ENCODE results near the gene SBNO2. TPM values are rescaled to one million over a fixed set of nuclear protein-coding genes. Genes with fewer than 3 reads are reported as not detected.

Gene SBNO2
- total RNA-seq, 2 experiments from 2014 or later, result 26.6 to 43.3 TPM

GRCh38 chr19:1094978-1095701 lies 78.9 kb downstream of the SBNO2 start, which contains the start of gene POLR2E:
TSS of gene POLR2E (minus strand) at chr19:1095375. CDS start at chr19:1095315, 60 bp downstream.
- no peaks in the 10 kb centered on the region for H3K9me2 ChIP-seq (ENCODE audit: insufficient read depth, low read length)
- H3K36me3 ChIP-seq (ENCODE audit: insufficient read depth, low read length), result peaks cover 31% of the 10 kb centered on the region
- peak within 1 kb of the TSS; percentile 95 for H3K4me3 ChIP-seq (ENCODE audit: low read depth, low read length, poor library complexity, severe bottlenecking)
- H3K4me2 ChIP-seq (ENCODE audit: low read length), result peak within 1 kb of the TSS; percentile 89
- BruUV-seq (replicated peaks), result no TSS peak
- H3K9me3 ChIP-seq (ENCODE audit: low read length), result no peaks in the 10 kb centered on the region
- intact Hi-C loops (cut with micrococcal nuclease; ENCODE audit: unreplicated experiment), result no loop called here
- ChIA-PET POLR2A (interaction anchor here (0.8 kb wide), 1 partner anchor 149 kb away, joined by 3 read pairs; no protein-coding TSS in a partner anchor), CTCF (ENCODE audit: unreplicated experiment) (no interaction called here)
- H4K20me1 ChIP-seq (ENCODE audit: insufficient read depth, low read length), result 0 out of 2 replicates have a peak, but pooled peaks cover 4% of the 10 kb centered on the region
- H3K79me2 ChIP-seq (ENCODE audit: insufficient read depth, low read depth, low read length), result peaks cover 23% of the 10 kb centered on the region
- H3K4me1 ChIP-seq (ENCODE audit: insufficient read depth, low read length, poor library complexity, severe bottlenecking), result peaks cover 21% of the 10 kb centered on the region
- H3K27ac ChIP-seq (ENCODE audit: low read depth, low read length, poor library complexity, severe bottlenecking), result peak within 1 kb of the TSS; percentile 30
- H2AFZ ChIP-seq (ENCODE audit: low read length), result peak within 1 kb of the TSS; percentile 47; the same call in 1 of the 2 replicates
- DNase-seq (ENCODE audit: low spot score), result peak; percentile 99
- TF ChIP-seq, protein P1, sequence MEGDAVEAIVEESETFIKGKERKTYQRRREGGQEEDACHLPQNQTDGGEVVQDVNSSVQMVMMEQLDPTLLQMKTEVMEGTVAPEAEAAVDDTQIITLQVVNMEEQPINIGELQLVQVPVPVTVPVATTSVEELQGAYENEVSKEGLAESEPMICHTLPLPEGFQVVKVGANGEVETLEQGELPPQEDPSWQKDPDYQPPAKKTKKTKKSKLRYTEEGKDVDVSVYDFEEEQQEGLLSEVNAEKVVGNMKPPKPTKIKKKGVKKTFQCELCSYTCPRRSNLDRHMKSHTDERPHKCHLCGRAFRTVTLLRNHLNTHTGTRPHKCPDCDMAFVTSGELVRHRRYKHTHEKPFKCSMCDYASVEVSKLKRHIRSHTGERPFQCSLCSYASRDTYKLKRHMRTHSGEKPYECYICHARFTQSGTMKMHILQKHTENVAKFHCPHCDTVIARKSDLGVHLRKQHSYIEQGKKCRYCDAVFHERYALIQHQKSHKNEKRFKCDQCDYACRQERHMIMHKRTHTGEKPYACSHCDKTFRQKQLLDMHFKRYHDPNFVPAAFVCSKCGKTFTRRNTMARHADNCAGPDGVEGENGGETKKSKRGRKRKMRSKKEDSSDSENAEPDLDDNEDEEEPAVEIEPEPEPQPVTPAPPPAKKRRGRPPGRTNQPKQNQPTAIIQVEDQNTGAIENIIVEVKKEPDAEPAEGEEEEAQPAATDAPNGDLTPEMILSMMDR (conservative IDR thresholded peaks at IDR 0.05; ENCODE audit: low read length), result no peak
- no peak for TF ChIP-seq EZH2phosphoT487 (IDR thresholded peaks at IDR 0.05; ENCODE audit: borderline replicate concordance, low read depth, low read length)

GRCh38 chr19:1094655-1094977 lies 79.5 kb downstream of the SBNO2 start:
- intact Hi-C loops (cut with micrococcal nuclease; ENCODE audit: unreplicated experiment), result no loop called here
- peak overlapping the region; percentile 89 for H3K4me2 ChIP-seq (ENCODE audit: low read length)
- H3K9me3 ChIP-seq (ENCODE audit: low read length), result no peaks in the 10 kb centered on the region
- H3K9me2 ChIP-seq (ENCODE audit: insufficient read depth, low read length), result no peaks in the 10 kb centered on the region
- BruUV-seq (replicated peaks), result no TSS peak
- ChIA-PET POLR2A (interaction anchor here (0.8 to 1.0 kb wide), 2 partner anchors 150 to 174 kb away, joined by 3 read pairs; partner anchors contain the start of gene CIRBP), CTCF (ENCODE audit: unreplicated experiment) (no interaction called here)
- H4K20me1 ChIP-seq (ENCODE audit: insufficient read depth, low read length), result 0 out of 2 replicates have a peak, but pooled peaks cover 4% of the 10 kb centered on the region
- peaks cover 23% of the 10 kb centered on the region for H3K79me2 ChIP-seq (ENCODE audit: insufficient read depth, low read depth, low read length)
- peaks cover 34% of the 10 kb centered on the region for H3K36me3 ChIP-seq (ENCODE audit: insufficient read depth, low read length)
- H2AFZ ChIP-seq (ENCODE audit: low read length), result no peak overlapping the region
- peaks cover 25% of the 10 kb centered on the region for H3K4me1 ChIP-seq (ENCODE audit: insufficient read depth, low read length, poor library complexity, severe bottlenecking)
- DNase-seq (ENCODE audit: low spot score), result no peak
- H3K27ac ChIP-seq (ENCODE audit: low read depth, low read length, poor library complexity, severe bottlenecking), result peak overlapping the region; percentile 19
- no peak for TF ChIP-seq EZH2phosphoT487 (IDR thresholded peaks at IDR 0.05; ENCODE audit: borderline replicate concordance, low read depth, low read length)
- TF ChIP-seq, protein P1 (conservative IDR thresholded peaks at IDR 0.05; ENCODE audit: low read length), result no peak
- peak overlapping the region; percentile 95 for H3K4me3 ChIP-seq (ENCODE audit: low read depth, low read length, poor library complexity, severe bottlenecking)
